ENCODE data around the gene LRP6.
A peak's percentile ranks its signal among the peaks of the same experiment; 100 is the strongest.
"Not testable (repeated sequence)": the region's sequence is repeated elsewhere in the genome, so short reads cannot be mapped to it uniquely, and the experiment has no call there.

Gene LRP6

DNA sequence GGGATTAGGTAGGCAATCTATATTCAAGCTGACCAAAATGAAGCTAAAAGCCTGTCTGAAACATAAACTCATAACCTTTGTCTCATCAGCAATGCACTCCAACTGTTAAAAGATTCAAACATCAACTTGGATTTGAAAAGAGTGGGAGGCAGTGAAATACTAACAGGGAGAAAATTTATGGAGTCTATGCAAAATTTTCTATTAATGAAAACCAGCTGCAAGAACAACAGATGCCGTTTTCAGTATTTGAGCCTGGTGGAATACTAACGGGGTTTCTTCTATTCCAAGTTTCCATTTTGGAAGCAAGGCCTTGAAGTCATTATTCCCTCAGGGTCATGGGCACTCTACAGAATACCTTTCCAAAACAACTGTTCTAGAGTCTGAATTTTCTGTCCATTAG lies 88.3 kb downstream of the LRP6 start:
- DNase-seq: no peak

- no peak for DNase-seq
These were observed 90.4 kb downstream of the LRP6 start for GRCh38 chr12:12176402-12176801.

DNA sequence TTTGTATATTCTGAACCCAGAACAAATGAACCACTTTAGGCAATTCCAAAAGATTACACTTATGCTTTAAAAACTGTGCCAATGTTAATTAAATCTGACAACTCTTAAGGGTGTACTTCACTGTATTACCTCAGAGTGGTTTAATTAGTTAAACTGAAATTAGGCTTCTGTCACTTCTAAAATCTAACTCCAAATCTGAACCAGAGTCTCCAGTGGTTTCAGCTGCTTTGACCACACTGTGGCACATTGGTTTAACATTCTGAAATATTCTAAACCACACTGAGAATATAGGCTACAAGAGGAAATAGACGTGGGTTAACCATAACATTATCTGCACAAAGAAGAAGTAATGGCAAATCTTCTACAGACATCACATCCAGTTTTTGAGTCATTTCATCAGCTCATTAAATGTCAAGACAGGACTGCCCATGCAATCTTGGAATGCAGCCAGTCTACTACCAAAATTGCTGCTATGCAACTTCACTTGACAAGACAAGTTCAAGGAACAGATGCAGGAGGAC lies 94.8 kb downstream of the LRP6 start:
- DNase-seq: peak in 1 of 5 donors; percentile 74

GRCh38 chr12:12167847-12168246 lies 99.0 kb downstream of the LRP6 start:
- DNase-seq: no peak

DNA sequence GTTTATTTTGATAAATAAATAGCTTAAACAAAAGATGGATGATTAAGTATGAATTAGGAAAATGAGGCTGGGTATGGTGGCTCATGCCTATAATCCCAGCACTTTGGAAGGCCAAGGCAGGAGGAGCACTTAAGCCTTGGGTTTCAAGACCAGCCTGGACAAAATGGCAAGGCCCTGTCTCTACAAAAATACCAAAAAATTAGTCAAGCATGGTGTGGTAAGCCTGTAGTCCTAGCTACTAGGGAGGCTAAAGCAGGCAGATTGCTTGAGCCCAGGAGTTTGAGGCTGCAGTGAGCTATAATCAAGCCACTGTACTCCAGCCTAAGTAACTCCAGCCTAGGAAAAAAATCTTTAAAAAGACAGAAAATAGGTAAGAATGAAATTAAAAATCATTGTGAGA lies 100.1 kb downstream of the LRP6 start:
- DNase-seq: no peak

- no peak for DNase-seq
These were observed 106.9 kb downstream of the LRP6 start for GRCh38 chr12:12159988-12160387.

DNA sequence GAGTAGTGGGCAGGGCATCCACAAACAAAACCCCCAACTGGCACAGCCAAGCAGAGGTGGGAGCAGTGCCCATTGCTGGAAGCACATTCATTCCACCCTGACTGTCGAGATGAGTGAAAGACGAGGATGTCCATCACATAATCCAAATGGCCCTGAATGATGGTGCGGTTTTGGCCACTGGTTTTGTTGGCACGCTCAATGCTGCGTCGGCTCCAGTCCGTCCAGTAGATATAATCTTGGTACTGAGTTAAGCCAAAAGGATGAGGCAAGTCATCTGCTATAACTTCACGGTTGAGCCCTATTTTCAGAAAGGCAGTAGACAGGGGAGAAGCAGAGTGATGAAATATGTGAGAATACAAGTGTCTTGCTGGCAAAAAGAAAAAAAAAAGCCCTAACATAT lies 108.0 kb downstream of the LRP6 start:
- no peak for DNase-seq

GRCh38 chr12:12157424-12157823 lies 109.4 kb downstream of the LRP6 start:
- DNase-seq: no peak

DNA sequence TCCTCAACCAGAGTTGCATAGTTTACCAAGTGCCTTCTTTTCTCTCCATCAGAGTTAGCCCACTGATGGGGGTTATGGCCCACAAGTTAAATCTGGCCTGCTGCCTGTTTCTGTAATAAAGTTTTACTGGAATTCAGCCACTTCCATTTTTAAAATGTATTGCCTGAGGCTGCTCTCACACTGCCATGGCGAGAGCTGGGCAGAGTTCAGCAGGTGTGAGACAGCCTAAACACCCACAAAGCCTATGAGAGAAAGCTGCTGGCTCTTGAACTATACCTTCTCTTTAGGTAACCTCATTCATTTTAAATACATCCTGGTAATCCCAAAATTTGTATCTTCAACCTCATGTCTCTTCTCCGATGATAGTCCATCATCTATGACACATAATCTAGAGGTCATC lies 110.0 kb downstream of the LRP6 start:
- DNase-seq: no peak

DNA sequence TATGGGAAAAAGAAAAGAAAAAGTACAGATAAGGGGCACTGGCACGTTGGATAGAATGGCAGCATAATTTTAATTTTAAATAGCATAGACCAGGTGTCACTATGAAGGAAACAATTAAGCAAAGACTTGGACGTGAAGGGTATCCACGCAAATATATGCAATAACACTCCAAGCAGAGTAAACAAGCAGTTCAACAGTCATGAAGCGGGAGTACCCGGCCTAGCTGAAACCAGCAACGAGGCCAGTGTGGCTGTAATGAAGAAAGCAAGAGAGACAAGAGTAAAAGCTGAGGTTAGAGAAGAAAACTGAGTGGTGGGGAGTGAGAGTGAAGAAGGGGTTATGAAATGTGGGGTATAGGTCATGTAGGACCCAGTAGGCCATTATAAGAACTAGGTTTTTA lies 110.7 kb downstream of the LRP6 start:
- no peak for DNase-seq

- no peak for DNase-seq
These were observed 113.2 kb downstream of the LRP6 start for GRCh38 chr12:12153596-12153995.

DNA sequence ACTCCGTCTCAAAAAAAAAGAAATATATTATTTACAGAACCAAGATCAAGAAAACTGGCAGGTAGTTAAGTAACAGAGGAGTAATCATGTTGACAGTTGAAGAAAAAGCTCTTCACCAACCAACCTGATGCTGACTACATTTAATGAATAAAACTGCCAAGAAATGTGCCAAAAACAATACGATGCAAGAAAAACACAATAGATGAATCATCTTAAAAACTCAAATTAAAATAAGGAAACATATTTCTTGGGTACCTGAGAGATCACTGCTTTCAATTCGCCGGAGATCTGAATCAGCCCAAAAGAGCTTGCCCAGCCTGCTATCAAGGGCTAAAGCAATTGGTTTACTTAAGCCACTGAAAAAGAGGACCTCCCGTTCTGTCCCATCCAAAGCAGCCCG lies 119.7 kb downstream of the LRP6 start:
- no peak for DNase-seq

DNA sequence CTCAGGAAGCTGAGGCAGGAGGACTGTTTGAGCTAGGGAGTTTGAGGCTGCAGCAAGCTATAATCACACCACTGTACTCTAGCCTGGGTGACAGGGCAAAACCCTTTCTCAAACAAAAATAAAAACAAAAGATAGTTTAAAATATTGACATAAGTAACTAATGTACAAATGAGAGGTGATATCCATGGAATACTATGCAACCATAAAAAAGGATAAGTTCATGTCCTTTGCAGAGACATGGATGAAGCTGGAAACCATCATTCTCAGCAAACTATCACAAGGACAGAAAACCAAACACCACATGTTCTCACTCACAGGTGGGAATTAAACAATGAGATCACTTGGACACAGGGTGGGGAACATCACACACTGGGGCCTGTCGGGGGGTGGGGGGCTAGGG lies 122.3 kb downstream of the LRP6 start:
- not testable (repeated sequence) for DNase-seq

DNA sequence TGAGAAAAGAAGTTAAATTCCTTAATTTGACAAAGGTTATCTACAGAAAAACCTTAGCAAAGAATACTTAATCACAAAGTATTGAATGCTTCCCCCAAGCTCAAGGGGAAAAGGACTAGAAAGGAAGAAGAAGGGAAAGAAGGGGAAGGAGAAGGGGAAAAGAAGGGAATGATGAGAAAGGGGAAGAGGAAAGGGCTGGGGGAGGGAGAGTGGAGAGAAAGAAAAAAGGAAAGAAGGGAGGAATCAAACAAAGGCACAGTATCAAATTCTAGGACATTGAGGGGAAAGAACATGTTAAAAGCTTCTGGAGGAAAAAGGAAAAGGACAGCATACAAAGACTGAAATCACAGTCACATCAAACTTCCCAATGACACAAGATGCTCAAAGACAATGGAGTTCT lies 125.8 kb downstream of the LRP6 start:
- no peak for DNase-seq

- no peak for DNase-seq
These were observed 128.4 kb downstream of the LRP6 start for GRCh38 chr12:12138203-12139154.

- DNase-seq: no peak
These were observed 133.1 kb downstream of the LRP6 start for GRCh38 chr12:12133785-12134184.

DNA sequence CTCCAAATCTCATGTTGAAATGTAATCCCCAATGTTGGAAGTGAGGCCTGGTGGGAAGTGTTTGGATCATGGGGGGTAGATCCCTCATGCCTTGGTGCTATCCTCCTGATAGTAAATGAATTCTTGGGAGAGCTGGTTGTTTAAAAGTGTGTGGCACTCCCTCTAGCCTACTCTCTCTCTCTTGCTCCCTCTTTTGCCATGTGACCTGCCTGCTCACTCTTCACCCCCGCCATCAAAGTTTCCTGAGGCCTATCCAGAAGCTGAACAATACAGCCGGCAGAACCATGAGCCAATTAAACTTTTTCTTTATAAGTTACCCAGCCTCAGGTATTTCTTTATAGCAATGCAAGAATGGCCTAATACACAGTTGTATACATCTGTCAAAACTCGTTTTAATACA lies 133.6 kb downstream of the LRP6 start:
- no peak for DNase-seq

GRCh38 chr12:12128670-12129069 lies 138.2 kb downstream of the LRP6 start:
- no peak for DNase-seq

DNA sequence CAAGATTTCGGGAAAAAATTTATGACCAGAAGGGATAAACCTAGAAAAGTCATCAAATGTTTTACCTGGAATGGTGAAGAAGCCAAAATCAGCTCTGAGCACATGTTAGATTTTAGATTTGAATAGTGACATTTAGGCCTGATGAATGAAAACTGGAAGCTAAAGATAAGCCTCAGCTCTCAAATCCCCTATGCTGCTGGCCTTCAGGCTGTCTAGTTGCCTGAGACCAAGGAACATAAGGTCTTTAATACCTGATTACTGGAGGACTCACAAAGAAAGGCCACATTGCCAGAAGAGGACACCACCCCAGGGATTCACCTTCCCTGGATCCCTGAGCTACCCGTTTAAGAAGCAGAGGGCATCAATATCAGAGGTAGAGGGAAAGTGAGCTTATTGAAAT lies 139.5 kb downstream of the LRP6 start:
- DNase-seq: no peak

GRCh38 chr12:12126551-12126950 lies 140.3 kb downstream of the LRP6 start:
- DNase-seq: no peak

GRCh38 chr12:12123036-12123604 lies 143.7 kb downstream of the LRP6 start:
- DNase-seq: no peak

GRCh38 chr12:12121061-12121460 lies 145.8 kb downstream of the LRP6 start:
- DNase-seq: no peak

DNA sequence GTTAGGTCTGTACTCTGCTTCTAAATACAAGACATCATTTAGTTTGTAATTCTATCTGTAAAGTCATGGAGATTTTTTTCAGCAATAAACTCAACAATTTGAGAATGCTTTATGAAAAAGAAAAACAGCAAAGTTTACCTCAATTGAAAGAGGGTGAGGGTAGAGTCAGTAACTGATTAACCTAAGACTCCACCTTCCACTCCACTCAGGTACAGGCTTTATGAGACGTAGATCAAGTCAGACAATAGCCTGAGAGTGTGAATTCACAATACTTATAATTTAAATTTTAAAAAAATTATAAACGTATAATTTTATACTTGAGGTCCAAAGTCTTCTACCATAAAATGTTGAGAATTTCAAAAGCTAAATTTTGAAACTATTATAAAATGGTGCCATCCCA lies 150.2 kb downstream of the LRP6 start:
- no peak for DNase-seq

DNA sequence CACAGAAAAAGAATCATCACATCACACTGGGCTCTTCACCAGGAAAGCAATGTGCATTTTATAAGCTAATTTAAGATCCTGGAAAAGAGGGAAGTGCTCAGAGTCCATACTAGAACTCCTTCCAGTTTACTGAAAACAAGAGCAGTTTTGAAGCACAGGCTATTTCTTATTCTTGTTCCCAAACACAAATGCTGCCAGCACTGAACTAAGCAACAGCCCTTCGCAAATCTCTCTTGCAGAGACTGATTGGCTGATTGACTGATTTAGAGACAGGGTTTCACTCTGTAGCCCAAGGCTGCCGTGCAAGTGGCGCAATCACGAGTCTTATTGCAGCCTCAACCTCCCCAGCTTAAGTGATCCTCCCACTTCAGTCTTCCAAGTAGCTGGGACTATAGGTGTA lies 151.3 kb downstream of the LRP6 start:
- no peak for DNase-seq

Data from T-helper 1 cell (primary cell).